ENCODE measurements around the gene INPP5J. TPM values are rescaled to one million over a fixed set of nuclear protein-coding genes. Genes with fewer than 3 reads are reported as not detected.
A peak's percentile ranks its signal among the peaks of the same experiment; 100 is the strongest.

INPP5J gene
- total and polyA plus RNA-seq, 2 donors (not counting 1 experiment from before 2014, with no cell fraction given): 0.17 to 0.33 TPM

GRCh38 chr22:31177420-31178162 is 54.8 kb downstream of the INPP5J start:
- H3K4me2 ChIP-seq (ENCODE audit: extremely low read depth, insufficient read depth, low read length): no peak overlapping the region
- H3K36me3 ChIP-seq (ENCODE audit: control insufficient read depth, insufficient read depth, low read length): no peaks in the 10 kb centered on the region
- no peak for TF ChIP-seq CTCF (conservative IDR thresholded peaks at IDR 0.05 in 1 of 2, IDR thresholded peaks at IDR 0.05 in 1 of 2; ENCODE audit: low read depth in 1 of 2, low read length in 2 of 2)
- TF ChIP-seq EZH2 (IDR thresholded peaks at IDR 0.05; ENCODE audit: low read length, missing control alignments): no peak
- H3K27me3 ChIP-seq (ENCODE audit: control insufficient read depth, insufficient read depth, low read length): no peaks in the 10 kb centered on the region
- DNase-seq (ENCODE audit: low read depth in 2 of 2): peak; percentile 54 to 99
- no peaks in the 10 kb centered on the region for H3K9me3 ChIP-seq (ENCODE audit: control insufficient read depth, insufficient read depth, low read depth, low read length)
- H3K27ac ChIP-seq (ENCODE audit: insufficient read depth, low read length): peak overlapping the region; percentile 39
- H3K4me1 ChIP-seq (ENCODE audit: control insufficient read depth, extremely low read depth, insufficient read depth, low read length): peaks cover 18% of the 10 kb centered on the region
- no peak overlapping the region for H3K4me3 ChIP-seq (replicated peaks in 1 of 4; ENCODE audit: control extremely low read depth in 1 of 4, insufficient read depth in 1 of 4, low read depth in 3 of 4, low read length in 4 of 4)
- peaks cover 38% of the 10 kb centered on the region for H3K79me2 ChIP-seq (ENCODE audit: control insufficient read depth, insufficient read depth, low read length)
- no peak overlapping the region for H3K9ac ChIP-seq (ENCODE audit: insufficient read depth, low read length)
- no peak overlapping the region for H2AFZ ChIP-seq (ENCODE audit: low read length)
- no peaks in the 10 kb centered on the region for H4K20me1 ChIP-seq (ENCODE audit: control insufficient read depth, extremely low read depth, insufficient read depth, low read length)

GRCh38 chr22:31178859-31179258 is 56.1 kb downstream of the INPP5J start:
- H3K27me3 ChIP-seq (ENCODE audit: control insufficient read depth, insufficient read depth, low read length): no peaks in the 10 kb centered on the region
- H3K4me2 ChIP-seq (ENCODE audit: extremely low read depth, insufficient read depth, low read length): no peak overlapping the region
- DNase-seq (ENCODE audit: low read depth in 2 of 2): no peak
- peaks cover 10% of the 10 kb centered on the region for H3K4me1 ChIP-seq (ENCODE audit: control insufficient read depth, extremely low read depth, insufficient read depth, low read length)
- H3K9me3 ChIP-seq (ENCODE audit: control insufficient read depth, insufficient read depth, low read depth, low read length): no peaks in the 10 kb centered on the region
- no peak overlapping the region for H2AFZ ChIP-seq (ENCODE audit: low read length)
- H3K4me3 ChIP-seq (replicated peaks in 1 of 4; ENCODE audit: control extremely low read depth in 1 of 4, insufficient read depth in 1 of 4, low read depth in 3 of 4, low read length in 4 of 4): no peak overlapping the region
- no peak overlapping the region for H3K27ac ChIP-seq (ENCODE audit: insufficient read depth, low read length)
- no peaks in the 10 kb centered on the region for H3K36me3 ChIP-seq (ENCODE audit: control insufficient read depth, insufficient read depth, low read length)
- H3K9ac ChIP-seq (ENCODE audit: insufficient read depth, low read length): no peak overlapping the region
- no peaks in the 10 kb centered on the region for H4K20me1 ChIP-seq (ENCODE audit: control insufficient read depth, extremely low read depth, insufficient read depth, low read length)
- TF ChIP-seq EZH2 (IDR thresholded peaks at IDR 0.05; ENCODE audit: low read length, missing control alignments) (no peak), CTCF (conservative IDR thresholded peaks at IDR 0.05 in 1 of 2, IDR thresholded peaks at IDR 0.05 in 1 of 2; ENCODE audit: low read depth in 1 of 2, low read length in 2 of 2) (no peak)
- peaks cover 34% of the 10 kb centered on the region for H3K79me2 ChIP-seq (ENCODE audit: control insufficient read depth, insufficient read depth, low read length)

- TF ChIP-seq EZH2 (IDR thresholded peaks at IDR 0.05; ENCODE audit: low read length, missing control alignments) (no peak), CTCF (conservative IDR thresholded peaks at IDR 0.05 in 1 of 2, IDR thresholded peaks at IDR 0.05 in 1 of 2; ENCODE audit: low read depth in 1 of 2, low read length in 2 of 2) (no peak)
- no peak overlapping the region for H3K4me2 ChIP-seq (ENCODE audit: extremely low read depth, insufficient read depth, low read length)
- peaks cover 6% of the 10 kb centered on the region for H3K4me1 ChIP-seq (ENCODE audit: control insufficient read depth, extremely low read depth, insufficient read depth, low read length)
- no peaks in the 10 kb centered on the region for H3K27me3 ChIP-seq (ENCODE audit: control insufficient read depth, insufficient read depth, low read length)
- no peak overlapping the region for H3K4me3 ChIP-seq (replicated peaks in 1 of 4; ENCODE audit: control extremely low read depth in 1 of 4, insufficient read depth in 1 of 4, low read depth in 3 of 4, low read length in 4 of 4)
- DNase-seq (ENCODE audit: low read depth in 2 of 2): peak in 1 of 2 donors; percentile 68
- H3K27ac ChIP-seq (ENCODE audit: insufficient read depth, low read length): no peak overlapping the region
- no peak overlapping the region for H2AFZ ChIP-seq (ENCODE audit: low read length)
- no peaks in the 10 kb centered on the region for H3K36me3 ChIP-seq (ENCODE audit: control insufficient read depth, insufficient read depth, low read length)
- H3K79me2 ChIP-seq (ENCODE audit: control insufficient read depth, insufficient read depth, low read length): peaks cover 34% of the 10 kb centered on the region
- H3K9me3 ChIP-seq (ENCODE audit: control insufficient read depth, insufficient read depth, low read depth, low read length): no peaks in the 10 kb centered on the region
- H4K20me1 ChIP-seq (ENCODE audit: control insufficient read depth, extremely low read depth, insufficient read depth, low read length): no peaks in the 10 kb centered on the region
- no peak overlapping the region for H3K9ac ChIP-seq (ENCODE audit: insufficient read depth, low read length)
Observed at GRCh38 chr22:31179345-31179744, 56.6 kb downstream of the INPP5J start.

Measured in fibroblast of lung (primary cell).